ENCODE results near the gene MRPL10. TPM values are rescaled to one million over a fixed set of nuclear protein-coding genes. Genes with fewer than 3 reads are reported as not detected.

MRPL10 gene
- total RNA-seq, 1 experiment from 2014 or later = 67.2 TPM

DNA sequence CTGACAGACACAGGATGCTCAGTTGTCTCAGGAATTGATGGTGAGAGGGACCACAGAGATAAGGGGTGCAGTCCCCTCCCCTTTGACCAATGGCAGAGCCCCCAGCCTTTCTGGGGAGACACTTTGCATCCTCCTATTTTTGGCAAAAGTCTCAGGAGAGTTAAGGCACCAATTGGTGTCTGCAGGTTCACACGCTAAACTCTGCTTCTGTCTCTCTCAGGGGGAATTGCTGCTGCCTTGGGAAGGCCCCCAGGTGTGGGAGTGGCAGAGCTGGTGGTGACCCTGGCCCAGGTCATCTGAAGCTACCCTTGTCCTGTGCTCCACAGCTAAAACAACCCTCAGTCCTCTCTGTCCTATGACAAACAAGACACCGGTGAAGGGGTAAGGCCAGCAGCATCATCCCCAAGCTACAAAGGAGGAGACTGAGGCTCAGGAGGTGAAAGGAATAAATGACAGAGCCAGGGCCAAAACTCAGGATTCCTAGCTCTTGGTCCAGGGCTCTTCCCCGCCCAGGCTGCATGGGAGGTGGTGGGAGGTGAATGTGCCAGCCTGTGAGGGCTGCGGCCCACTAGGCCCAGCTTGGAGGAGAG, 30.1 kb downstream of the MRPL10 start:
- Histone ChIP-seq H4K20me1 (ENCODE audit: control insufficient read depth, insufficient read depth, insufficient read length) (no peaks in the 10 kb centered on the region), H3K4ac (ENCODE audit: low read depth, low read length) (no peak overlapping the region), H3K14ac (ENCODE audit: insufficient read depth, low read length) (no peak overlapping the region; the same call in 1 of the 2 replicates), H3T11ph (ENCODE audit: low read length) (no peak overlapping the region), H2BK20ac (ENCODE audit: low read depth, low read length, poor library complexity, severe bottlenecking) (no peak overlapping the region), H2BK5ac (ENCODE audit: insufficient read length, low read length) (no peak overlapping the region), H3K9ac (ENCODE audit: extremely low read depth, insufficient read length, low read length) (no peak overlapping the region), H4K5ac (ENCODE audit: insufficient read length, low read depth, low read length) (no peak overlapping the region), H3K18ac (ENCODE audit: insufficient read length, low read depth, low read length) (no peak overlapping the region), H3K23ac (ENCODE audit: insufficient read length, low read depth, low read length) (no peak overlapping the region), H3K23me2 (ENCODE audit: insufficient read length, low read depth, low read length, poor library complexity, severe bottlenecking) (no peaks in the 10 kb centered on the region), H2AK5ac (ENCODE audit: insufficient read length, low read length) (no peak overlapping the region), H2AFZ (ENCODE audit: low read length) (no peak overlapping the region), H3K79me1 (ENCODE audit: insufficient read depth, low read depth, low read length, poor library complexity, severe bottlenecking) (no peaks in the 10 kb centered on the region), H3K4me1 (ENCODE audit: insufficient read depth, low read length) (no peaks in the 10 kb centered on the region), H3K27me3 (ENCODE audit: insufficient read depth, low read length) (no peaks in the 10 kb centered on the region; the same call in 1 of the 2 replicates), H3K27ac (ENCODE audit: insufficient read length, low read depth, low read length) (no peak overlapping the region), H2BK120ac (ENCODE audit: low read depth, low read length, poor library complexity, severe bottlenecking) (no peak overlapping the region), H2BK15ac (ENCODE audit: low read depth, low read length) (no peak overlapping the region), H3K79me2 (ENCODE audit: insufficient read depth, low read length) (no peaks in the 10 kb centered on the region), H4K91ac (ENCODE audit: insufficient read length, low read depth, low read length) (no peak overlapping the region), H3K9me3 (ENCODE audit: control insufficient read depth, low read depth, low read length) (no peaks in the 10 kb centered on the region), H4K8ac (replicated peaks; ENCODE audit: insufficient read length, low read depth, low read length) (no peak overlapping the region), H3K56ac (ENCODE audit: insufficient read length, low read depth, low read length) (no peak overlapping the region), H3K4me2 (ENCODE audit: insufficient read depth, insufficient read length, low read length) (no peak overlapping the region), H2BK12ac (ENCODE audit: insufficient read length, low read depth, low read length) (no peak overlapping the region)
- Mint-ChIP-seq H3K27ac (no peak overlapping the region), H3K4me3 (no peak overlapping the region), H3K4me1 (no peaks in the 10 kb centered on the region), H3K9me3 (no peaks in the 10 kb centered on the region), H3K36me3 (ENCODE audit: insufficient read depth in 1 of 3, low read depth in 3 of 3) (no peaks in the 10 kb centered on the region), H3K27me3 (ENCODE audit: low read depth) (peaks cover 13% of the 10 kb centered on the region)
- no CpG with 5 or more reads among the region's 4 CpGs for WGBS (ENCODE audit: extremely low coverage, insufficient read length, low lambda C conversion rate)
- TF ChIP-seq, protein P1, sequence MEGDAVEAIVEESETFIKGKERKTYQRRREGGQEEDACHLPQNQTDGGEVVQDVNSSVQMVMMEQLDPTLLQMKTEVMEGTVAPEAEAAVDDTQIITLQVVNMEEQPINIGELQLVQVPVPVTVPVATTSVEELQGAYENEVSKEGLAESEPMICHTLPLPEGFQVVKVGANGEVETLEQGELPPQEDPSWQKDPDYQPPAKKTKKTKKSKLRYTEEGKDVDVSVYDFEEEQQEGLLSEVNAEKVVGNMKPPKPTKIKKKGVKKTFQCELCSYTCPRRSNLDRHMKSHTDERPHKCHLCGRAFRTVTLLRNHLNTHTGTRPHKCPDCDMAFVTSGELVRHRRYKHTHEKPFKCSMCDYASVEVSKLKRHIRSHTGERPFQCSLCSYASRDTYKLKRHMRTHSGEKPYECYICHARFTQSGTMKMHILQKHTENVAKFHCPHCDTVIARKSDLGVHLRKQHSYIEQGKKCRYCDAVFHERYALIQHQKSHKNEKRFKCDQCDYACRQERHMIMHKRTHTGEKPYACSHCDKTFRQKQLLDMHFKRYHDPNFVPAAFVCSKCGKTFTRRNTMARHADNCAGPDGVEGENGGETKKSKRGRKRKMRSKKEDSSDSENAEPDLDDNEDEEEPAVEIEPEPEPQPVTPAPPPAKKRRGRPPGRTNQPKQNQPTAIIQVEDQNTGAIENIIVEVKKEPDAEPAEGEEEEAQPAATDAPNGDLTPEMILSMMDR (conservative IDR thresholded peaks at IDR 0.05) = no peak
- DNase-seq = no peak

Measured in H9 (cell line).